Activated T-cell treated with anti-CD3 and anti-CD28 coated beads for 24 hours (primary cell): ENCODE data around the gene GZMM.

Experiments used
- DNase-seq: peaks from one replicate; pipeline ENCODE4 v3.0.0-alpha.2; 2020; ENCODE audit warnings: low read depth

The GZMM gene

GRCh38 chr19:535017-535835 is 8.6 kb upstream of the GZMM start:
- no peak for DNase-seq

- DNase-seq = no peak
Observed at GRCh38 chr19:536031-536880, 7.6 kb upstream of the GZMM start.

GRCh38 chr19:536881-537404 is 6.9 kb upstream of the GZMM start:
- no peak for DNase-seq

- DNase-seq = no peak
Observed at GRCh38 chr19:538641-539428, 5.0 kb upstream of the GZMM start.

- no peak for DNase-seq
Observed at GRCh38 chr19:539429-540030, 4.3 kb upstream of the GZMM start.

- no peak for DNase-seq
Observed at GRCh38 chr19:540867-541637, 2.8 kb upstream of the GZMM start.

- no peak for DNase-seq
Observed at GRCh38 chr19:541699-542098, 2.2 kb upstream of the GZMM start.

- no peak for DNase-seq
Observed at GRCh38 chr19:542173-542866, 1.5 kb upstream of the GZMM start.

GRCh38 chr19:547117-547516 is 3.3 kb downstream of the GZMM start:
- DNase-seq = no peak

- no peak for DNase-seq
Observed at GRCh38 chr19:547836-548720, 4.2 kb downstream of the GZMM start.

GRCh38 chr19:548886-549830 is 5.3 kb downstream of the GZMM start:
- no peak for DNase-seq

- DNase-seq = no peak
Observed at GRCh38 chr19:554817-555216, 11.0 kb downstream of the GZMM start.

- DNase-seq = no peak
Observed at GRCh38 chr19:555474-555808, 11.6 kb downstream of the GZMM start.

- no peak for DNase-seq
Observed at GRCh38 chr19:556611-557382, 12.9 kb downstream of the GZMM start.

GRCh38 chr19:558770-559439 is 15.1 kb downstream of the GZMM start:
- DNase-seq = no peak

GRCh38 chr19:560121-560520 is 16.3 kb downstream of the GZMM start:
- no peak for DNase-seq

- DNase-seq = no peak
Observed at GRCh38 chr19:566403-566802, 22.6 kb downstream of the GZMM start.
